Parathyroid adenoma (tissue), 2 donors: ENCODE results near the gene CACNA1D.

Experiments used
- H2AFZ ChIP-seq: fragments of 300-600 bp; sonication (generic); one replicate; pipeline ENCODE4 v1.7.0; 2017; ENCODE audit warnings: antibody characterized with exemption, mild to moderate bottlenecking
- H3K27ac ChIP-seq: fragments of 300-600 bp; sonication (generic); one replicate; pipeline ENCODE4 v1.7.0; 2017
- H3K27me3 ChIP-seq: fragments of 300-600 bp; sonication (generic); one replicate; pipeline ENCODE4 v1.7.0; 2017; ENCODE audit warnings: low read length; ENCODE audit not compliant: control insufficient read depth, insufficient read depth
- H3K36me3 ChIP-seq: fragments of 300-600 bp; sonication (generic); one replicate; pipeline ENCODE4 v1.7.0; 2017; ENCODE audit warnings: low read length; ENCODE audit not compliant: control insufficient read depth, insufficient read depth
- H3K4me1 ChIP-seq: fragments of 300-600 bp; sonication (generic); one replicate; pipeline ENCODE4 v1.7.0; 2017; ENCODE audit warnings: control low read depth
- H3K4me2 ChIP-seq: fragments of 300-600 bp; sonication (generic); one replicate; pipeline ENCODE4 v1.7.0; 2017; ENCODE audit warnings: low read length
- H3K4me3 ChIP-seq: fragments of 300-600 bp; sonication (generic); one replicate; pipeline ENCODE4 v1.7.0; 2017; ENCODE audit warnings: low read depth, low read length
- H3K79me2 ChIP-seq: fragments of 300-600 bp; sonication (generic); one replicate; pipeline ENCODE4 v1.7.0; 2017; ENCODE audit warnings: control low read depth
- H3K9ac ChIP-seq: fragments of 300-600 bp; sonication (generic); one replicate; pipeline ENCODE4 v1.7.0; 2017; ENCODE audit warnings: mild to moderate bottlenecking
- H3K9me3 ChIP-seq: fragments of 300-600 bp; sonication (generic); one replicate; pipeline ENCODE4 v1.7.0; 2017; ENCODE audit warnings: low read length; ENCODE audit not compliant: control insufficient read depth
- CTCF ChIP-seq: fragments of 300-600 bp; sonication (generic); IDR thresholded peaks from one replicate; pipeline ENCODE4 v1.7.0; 2017; ENCODE audit warnings: antibody characterized with exemption, mild to moderate bottlenecking
- donor health status: primary hyperparathyroidism.

CACNA1D gene

GRCh38 chr3:53589201-53589600, 94.8 kb downstream of the CACNA1D start:
- Histone ChIP-seq H3K4me2 (no peak overlapping the region), H3K27me3 (no peaks in the 10 kb centered on the region), H3K4me3 (no peak overlapping the region), H2AFZ (no peak overlapping the region), H3K9me3 (no peaks in the 10 kb centered on the region), H3K36me3 (no peaks in the 10 kb centered on the region), H3K4me1 (peaks cover 13% of the 10 kb centered on the region), H3K9ac (no peak overlapping the region), H3K27ac (no peak overlapping the region), H3K79me2 (no peaks in the 10 kb centered on the region)
- TF ChIP-seq CTCF, result no peak

GRCh38 chr3:53589806-53590205, 95.4 kb downstream of the CACNA1D start:
- no peak for TF ChIP-seq CTCF
- no peaks in the 10 kb centered on the region for H3K79me2 ChIP-seq
- H2AFZ ChIP-seq, result no peak overlapping the region
- H3K9ac ChIP-seq, result no peak overlapping the region
- H3K4me1 ChIP-seq, result peaks cover 13% of the 10 kb centered on the region
- H3K9me3 ChIP-seq, result no peaks in the 10 kb centered on the region
- H3K27ac ChIP-seq, result no peak overlapping the region
- no peak overlapping the region for H3K4me3 ChIP-seq
- no peak overlapping the region for H3K4me2 ChIP-seq
- no peaks in the 10 kb centered on the region for H3K36me3 ChIP-seq
- H3K27me3 ChIP-seq, result no peaks in the 10 kb centered on the region

GRCh38 chr3:53590606-53591005, 96.2 kb downstream of the CACNA1D start:
- Histone ChIP-seq H3K4me2 (no peak overlapping the region), H3K9me3 (no peaks in the 10 kb centered on the region), H2AFZ (no peak overlapping the region), H3K27me3 (no peaks in the 10 kb centered on the region), H3K79me2 (no peaks in the 10 kb centered on the region), H3K27ac (no peak overlapping the region), H3K4me1 (peaks cover 13% of the 10 kb centered on the region), H3K4me3 (no peak overlapping the region), H3K36me3 (no peaks in the 10 kb centered on the region), H3K9ac (no peak overlapping the region)
- no peak for TF ChIP-seq CTCF

GRCh38 chr3:53591646-53592045, 97.2 kb downstream of the CACNA1D start:
- peaks cover 13% of the 10 kb centered on the region for H3K4me1 ChIP-seq
- H3K79me2 ChIP-seq, result no peaks in the 10 kb centered on the region
- no peaks in the 10 kb centered on the region for H3K27me3 ChIP-seq
- no peaks in the 10 kb centered on the region for H3K9me3 ChIP-seq
- H3K27ac ChIP-seq, result no peak overlapping the region
- no peak overlapping the region for H3K9ac ChIP-seq
- H2AFZ ChIP-seq, result peak overlapping the region; percentile 21
- no peak for TF ChIP-seq CTCF
- H3K36me3 ChIP-seq, result no peaks in the 10 kb centered on the region
- no peak overlapping the region for H3K4me3 ChIP-seq
- no peak overlapping the region for H3K4me2 ChIP-seq

GRCh38 chr3:53592862-53593261, 98.5 kb downstream of the CACNA1D start:
- no peak overlapping the region for H3K4me3 ChIP-seq
- peaks cover 13% of the 10 kb centered on the region for H3K4me1 ChIP-seq
- H2AFZ ChIP-seq, result no peak overlapping the region
- H3K36me3 ChIP-seq, result no peaks in the 10 kb centered on the region
- no peaks in the 10 kb centered on the region for H3K27me3 ChIP-seq
- H3K9me3 ChIP-seq, result no peaks in the 10 kb centered on the region
- no peak overlapping the region for H3K4me2 ChIP-seq
- H3K27ac ChIP-seq, result no peak overlapping the region
- H3K79me2 ChIP-seq, result no peaks in the 10 kb centered on the region
- TF ChIP-seq CTCF, result no peak
- H3K9ac ChIP-seq, result no peak overlapping the region
